Transverse colon (tissue), 4 donors: Measurements from ENCODE around the gene ARHGAP44. TPM values are rescaled to one million over a fixed set of nuclear protein-coding genes. Genes with fewer than 3 reads are reported as not detected.

ENCODE experiments used
- DNase-seq: peaks from one replicate; pipeline ENCODE4 v3.0.0-alpha.2; 2019
- H3K27ac ChIP-seq, 4 donors: fragments of 200-600 bp; sonication (generic); 2 replicates each; pipeline ENCODE4 v1.5.1; 2016 to 2018; ENCODE audit warnings: inconsistent platforms in 4 of 4
- H3K27me3 ChIP-seq: fragments of 200-600 bp; sonication (generic); 2 replicates; pipeline ENCODE4 v1.5.1; 2017; ENCODE audit warnings: inconsistent platforms
- H3K36me3 ChIP-seq, 4 donors: fragments of 200-600 bp; sonication (generic); 2 replicates each; pipeline ENCODE4 v1.5.1; 2017 to 2019; ENCODE audit warnings: inconsistent platforms in 4 of 4
- H3K4me1 ChIP-seq, 4 donors: fragments of 200-600 bp; sonication (generic); 2 replicates each; pipeline ENCODE4 v1.5.1; 2017 to 2020; ENCODE audit warnings: inconsistent platforms in 4 of 4
- H3K4me3 ChIP-seq, 4 donors: fragments of 200-600 bp; sonication (generic); 1 replicate in 1 of 4; 2 replicates in 3 of 4; pipeline versions ENCODE4 v1.5.1 to v1.6.1; 2017 to 2019; ENCODE audit warnings: inconsistent platforms in 4 of 4
- H3K9me3 ChIP-seq, 2 donors: fragments of 200-600 bp; sonication (generic); 2 replicates each; pipeline ENCODE4 v1.5.1; 2017 to 2019; ENCODE audit warnings: inconsistent platforms in 2 of 2
- CTCF ChIP-seq, 5 experiments: fragments of 200-600 bp in 3 of 5; fragments of 450-650 bp in 2 of 5; sonication (generic) in 3 of 5; IDR thresholded peaks; 1 replicate in 2 of 5; 2 replicates in 3 of 5; pipeline ENCODE4 v1.5.1; 2016 to 2017; ENCODE audit warnings: antibody characterized with exemption in 5 of 5, inconsistent platforms in 3 of 5, mild to moderate bottlenecking in 2 of 5, moderate library complexity in 1 of 5
- EP300 ChIP-seq: sonication (generic); formaldehyde crosslinking; IDR thresholded peaks from one replicate; pipeline ENCODE4 v1.6.1; 2017; ENCODE audit warnings: antibody characterized with exemption, low read depth
- POLR2A ChIP-seq: fragments of 450-650 bp; IDR thresholded peaks from one replicate; pipeline ENCODE4 v1.6.1; 2016; ENCODE audit warnings: antibody characterized with exemption, mild to moderate bottlenecking, moderate library complexity
- POLR2AphosphoS5 ChIP-seq, 3 donors: sonication (generic); formaldehyde crosslinking; IDR thresholded peaks; one replicate each; pipeline ENCODE4 v1.6.1; 2016; ENCODE audit warnings: antibody characterized with exemption in 3 of 3
- WGBS, 2 donors: methylation state at CpG; one replicate each; pipeline ENCODE4 v1.1.5; 2018; ENCODE audit warnings: low coverage in 1 of 2; 5-methylcytosine and 5-hydroxymethylcytosine counted together
- in situ Hi-C, 4 donors: fragments of 200-750 bp; cut with MboI; loops; one replicate each; pipeline versions ENCODE4 v1.15.0 to v1.15.1; 2017; ENCODE audit warnings: low sequenced_read_pairs in 3 of 4, low pct_ligation_motif_present in 1 of 4, low pct_unique_long_range_greater_than_20kb in 1 of 4
- intact Hi-C: fragments of 100-400 bp; cut with DNase I; formaldehyde crosslinking; loops from one replicate; pipeline ENCODE4 v1.15.1; 2023; ENCODE audit warnings: low total_unique reads
- total RNA-seq, 4 donors: library from RNA; depleted of rRNA; stranded (reverse); fragments of >200 nt; gene quantifications; one replicate each; pipeline ENCODE4 v1.1.0, GENCODE V29; 2016

The ARHGAP44 gene
- total RNA-seq, 4 donors from 2014 or later = 29.2 to 107 (median 53.9) TPM

DNA sequence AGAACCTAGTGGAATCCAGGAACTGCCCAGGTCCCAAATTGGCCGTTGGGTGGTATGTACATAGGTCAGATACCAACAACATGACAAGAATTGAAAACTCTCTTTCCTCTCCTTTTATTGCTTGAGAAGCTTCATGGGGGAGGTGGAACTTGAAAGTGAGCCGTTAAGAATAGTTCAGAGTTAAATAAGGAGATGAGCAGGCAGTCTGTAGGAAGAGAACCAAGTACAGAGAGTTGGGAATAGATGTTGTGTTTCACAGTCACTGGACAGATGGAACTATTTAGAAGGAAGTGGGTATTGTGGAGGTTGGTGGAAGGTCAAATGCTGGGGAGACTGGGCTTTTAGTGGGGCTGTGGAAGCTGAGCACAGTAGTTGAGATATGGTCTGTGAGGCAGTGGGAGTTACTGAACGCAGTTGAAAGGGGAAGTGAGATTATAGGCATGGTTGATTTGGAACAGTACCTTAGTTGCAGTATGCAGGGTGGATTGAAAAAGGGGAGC, 26.4 kb downstream of the ARHGAP44 start:
- Histone ChIP-seq H3K4me3 (no peak overlapping the region), H3K36me3 (no peaks in the 10 kb centered on the region), H3K4me1 (peaks cover 0 to 29% (median 16%) of the 10 kb centered on the region in 4 donors), H3K27me3 (no peaks in the 10 kb centered on the region), H3K9me3 (no peaks in the 10 kb centered on the region), H3K27ac (peak overlapping the region; percentile 39 to 65 (median 48))
- intact Hi-C loops = no loop called here
- TF ChIP-seq POLR2A (no peak), EP300 (no peak), POLR2AphosphoS5 (IDR thresholded peaks at IDR 0.05) (no peak), CTCF (IDR thresholded peaks at IDR 0.05) (no peak)
- in situ Hi-C loops = loop anchor here in 1 of 4 donors (25.0 kb wide), 1 partner anchor 103 kb away; no protein-coding TSS in a partner anchor
- WGBS, 2 donors = 44 to 52% methylated on average over 3 of the region's 3 CpGs
- DNase-seq = no peak

DNA sequence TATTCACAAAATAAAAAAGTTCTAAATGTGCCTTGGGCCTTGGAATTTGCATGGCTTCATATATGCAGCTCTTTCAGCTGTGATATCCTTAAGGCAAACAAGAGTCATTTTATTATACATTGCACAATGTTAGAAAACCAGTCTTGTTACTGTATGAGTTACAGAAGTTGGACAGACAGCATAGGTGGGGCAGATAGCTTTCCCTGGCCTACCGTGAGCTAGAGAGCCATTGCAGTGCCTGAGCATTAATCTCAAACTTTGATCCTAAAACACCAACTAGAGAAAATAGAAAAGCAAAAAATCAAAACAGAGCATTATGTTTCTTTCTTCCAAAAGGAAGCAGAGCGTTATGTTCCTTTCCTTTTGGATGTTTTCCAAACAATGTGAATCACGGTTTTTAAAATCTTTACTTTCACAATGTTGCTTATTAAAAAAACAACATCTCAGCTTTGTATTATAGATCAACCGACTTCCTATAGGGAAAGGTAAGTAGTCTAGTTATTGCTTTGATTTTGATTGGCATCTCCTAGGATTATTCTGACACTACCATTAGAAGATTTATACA, 32.2 kb downstream of the ARHGAP44 start:
- peak; percentile 49 for DNase-seq
- 26 to 43% methylated on average over 4 of the region's 4 CpGs for WGBS, 2 donors
- no peaks in the 10 kb centered on the region for H3K36me3 ChIP-seq

DNA sequence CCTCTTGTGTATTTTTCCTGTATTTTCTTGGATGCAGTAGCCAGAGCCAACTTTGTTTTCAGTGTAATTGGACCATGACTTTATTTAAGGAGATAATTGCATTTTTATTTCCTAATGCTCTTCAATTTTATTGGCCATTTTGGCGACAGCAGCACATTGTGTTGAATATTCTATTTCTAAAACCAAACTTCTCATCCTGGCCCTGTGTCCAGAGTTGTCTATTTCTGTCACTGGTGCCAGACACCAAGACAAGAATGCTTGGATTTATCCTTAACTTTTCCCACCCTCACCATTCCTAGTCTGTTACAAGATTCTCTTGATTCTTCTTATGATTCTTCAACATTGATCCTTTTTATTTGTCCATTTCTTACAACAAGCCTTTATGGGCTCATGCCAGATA, 37.1 kb downstream of the ARHGAP44 start:
- Histone ChIP-seq H3K27me3 (no peaks in the 10 kb centered on the region), H3K36me3 (no peaks in the 10 kb centered on the region), H3K4me1 (peaks cover 0 to 38% (median 13%) of the 10 kb centered on the region in 4 donors), H3K27ac (no peak overlapping the region), H3K9me3 (no peaks in the 10 kb centered on the region), H3K4me3 (no peak overlapping the region)
- no peak for DNase-seq
- in situ Hi-C loops = no loop called here
- intact Hi-C loops = no loop called here
- TF ChIP-seq POLR2A = no peak
- 61 to 67% methylated on average over 1 of the region's 1 CpG for WGBS, 2 donors

More for the DNA sequence above, 32.2 kb downstream of the ARHGAP44 start:
- peak overlapping the region; percentile 65 to 74 (median 68) for H3K27ac ChIP-seq
- no peaks in the 10 kb centered on the region for H3K9me3 ChIP-seq
- peaks cover 0 to 32% (median 11%) of the 10 kb centered on the region in 4 donors for H3K4me1 ChIP-seq
- TF ChIP-seq EP300 (no peak), CTCF (IDR thresholded peaks at IDR 0.05) (no peak), POLR2AphosphoS5 (IDR thresholded peaks at IDR 0.05) (peak in 1 of 3 donors; percentile 56), POLR2A (no peak)
- no peak overlapping the region for H3K4me3 ChIP-seq
- no peaks in the 10 kb centered on the region for H3K27me3 ChIP-seq
- intact Hi-C loops (no loop called here), in situ Hi-C loops (loop anchor here in 1 of 4 donors (25.0 kb wide), 1 partner anchor 109 kb away; no protein-coding TSS in a partner anchor)

DNA sequence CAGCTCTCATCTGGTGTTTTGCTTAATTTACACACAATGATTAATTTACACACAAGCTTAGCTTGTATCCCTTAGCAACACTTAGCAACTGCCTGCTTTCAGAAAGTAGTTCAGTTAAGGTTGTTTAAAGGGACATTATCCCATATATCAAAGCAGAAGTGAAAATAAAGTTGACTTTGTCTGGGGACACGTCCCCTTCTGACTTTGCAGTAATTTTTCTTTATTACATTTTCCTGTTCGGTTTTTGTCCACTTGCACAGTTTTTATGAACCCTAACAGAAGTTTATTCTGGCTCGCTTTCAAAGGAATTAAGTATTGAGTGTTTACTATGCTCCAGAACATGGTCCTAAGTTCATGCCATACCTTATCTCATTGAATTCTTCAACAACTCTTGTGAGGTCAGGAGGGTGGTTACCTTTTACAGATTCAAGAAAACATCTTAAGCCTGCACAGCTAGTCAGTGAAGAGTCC, 41.5 kb downstream of the ARHGAP44 start:
- Histone ChIP-seq H3K4me3 (peak overlapping the region in 1 of 4 donors; percentile 22), H3K27me3 (no peaks in the 10 kb centered on the region), H3K9me3 (peaks cover 5 to 10% of the 10 kb centered on the region in 2 donors), H3K36me3 (no peaks in the 10 kb centered on the region), H3K4me1 (peaks cover 0 to 26% (median 10%) of the 10 kb centered on the region in 4 donors), H3K27ac (peak overlapping the region; percentile 70 to 73 (median 72))
- in situ Hi-C loops (no loop called here), intact Hi-C loops (no loop called here)
- 30 to 47% methylated on average over 3 of the region's 3 CpGs for WGBS, 2 donors
- TF ChIP-seq POLR2AphosphoS5 (IDR thresholded peaks at IDR 0.05) (peak in 1 of 3 donors; percentile 67), CTCF (IDR thresholded peaks at IDR 0.05) (no peak)
- no peak for DNase-seq
